K562 (cell line): Measurements from ENCODE around the gene VPREB1. TPM values are rescaled to one million over a fixed set of nuclear protein-coding genes. Genes with fewer than 3 reads are reported as not detected.
A peak's percentile ranks its signal among the peaks of the same experiment; 100 is the strongest.

Experiments used
- CBFA2T2 ChIP-seq: fragments of 450-650 bp; conservative IDR thresholded peaks from 2 replicates; pipeline ENCODE4 v1.6.1; 2017; ENCODE audit warnings: mild to moderate bottlenecking
- KDM1A ChIP-seq, 2 experiments: fragments of 450-650 bp; IDR thresholded peaks; 2 replicates each; pipeline ENCODE4 v1.6.1; 2016; ENCODE audit warnings: mild to moderate bottlenecking in 2 of 2
- MTA2 ChIP-seq: fragments of 450-650 bp; IDR thresholded peaks from 2 replicates; pipeline ENCODE4 v1.6.1; 2016; ENCODE audit warnings: low read depth
- PBX2 ChIP-seq, 2 experiments: IDR thresholded peaks in 1 of 2; conservative IDR thresholded peaks in 1 of 2; 2 replicates each; pipeline ENCODE4 v1.6.1; 2016; ENCODE audit warnings: low read depth in 2 of 2, mild to moderate bottlenecking in 1 of 2, missing compliant biosample characterization in 1 of 2, missing genetic modification characterization in 1 of 2, moderate library complexity in 1 of 2
- PTTG1 ChIP-seq: fragments of 450-650 bp; IDR thresholded peaks from 2 replicates; pipeline ENCODE4 v1.6.1; 2016; ENCODE audit warnings: low read depth, mild to moderate bottlenecking, missing genetic modification characterization, missing compliant biosample characterization
- RBM39 ChIP-seq: fragments of 200-400 bp; formaldehyde crosslinking; optimal IDR thresholded peaks from 2 replicates; pipeline ENCODE3; 2018; ENCODE audit warnings: low read depth, low read length
- STAT5A ChIP-seq: IDR thresholded peaks from 2 replicates; pipeline ENCODE4 v1.6.1; 2012; ENCODE audit warnings: low read length, inconsistent platforms, borderline replicate concordance
- XRCC5 ChIP-seq: fragments of 200-400 bp; formaldehyde crosslinking; IDR thresholded peaks from 2 replicates; pipeline ENCODE4 v1.6.1; 2017; ENCODE audit warnings: low read depth, mild to moderate bottlenecking, low read length
- polyA plus RNA-seq, 8 experiments: library from polyadenylated mRNA; depleted of rRNA in 4 of 8; stranded (reverse) in 5 of 8; unstranded in 3 of 8; fragments of >200 nt; fragmentation: Nextera tagmentation in 2 of 8; fragmentation: Illumina TruSeq in 1 of 8; extraction: Ambion mirVana in 2 of 8; extraction: Trizol in 1 of 8; gene quantifications; 2 replicates each; pipeline versions ENCODE4 v1.2.1 to v1.2.3, GENCODE V29; 2011 to 2014; ENCODE audit warnings: inconsistent platforms in 1 of 8, missing spikeins in 1 of 8
- total RNA-seq, 7 experiments: library from RNA; depleted of rRNA in 6 of 7; stranded (reverse); fragments of >200 nt in 6 of 7; fragmentation: Illumina TruSeq in 2 of 7; extraction: Trizol in 2 of 7; gene quantifications; 2 replicates each; pipeline versions ENCODE4 v1.2.1 to v1.2.3, GENCODE V29; 2011 to 2021; ENCODE audit warnings: low replicate concordance in 1 of 7
- TF ChIP-seq, protein P1 (sequence below): sonication (generic); formaldehyde crosslinking; IDR thresholded peaks from 2 replicates; pipeline ENCODE4 v1.8.1; 2022; ENCODE audit warnings: missing genetic modification reagents
- TF ChIP-seq, protein P2 (sequence below): fragments of 450-650 bp; IDR thresholded peaks from 2 replicates; pipeline ENCODE4 v1.7.1; 2018; ENCODE audit warnings: mild to moderate bottlenecking, low read depth; ENCODE audit not compliant: partially characterized antibody
- TF ChIP-seq, protein P3 (sequence below): IDR thresholded peaks from 2 replicates; pipeline ENCODE4 v1.6.1; 2011; ENCODE audit warnings: borderline replicate concordance, low read depth, mild to moderate bottlenecking, moderate library complexity, low read length; ENCODE audit not compliant: insufficient read depth, poor library complexity, severe bottlenecking

The VPREB1 gene
- total and polyA plus RNA-seq, 9 of the 15 experiments (the other 6 are each of a cell fraction or from before 2014, with no cell fraction given) = not detected

GRCh38 chr22:22195265-22196017, 49.1 kb upstream of the VPREB1 start (continued):
- TF ChIP-seq PBX2 (CRISPR knock-in tag; IDR thresholded peaks at IDR 0.05; ENCODE audit: low read depth) (no peak), PBX2 (tag; conservative IDR thresholded peaks at IDR 0.05; ENCODE audit: low read depth) (no peak), STAT5A (peak; percentile 87), RBM39 (peak; percentile 96), MTA2 (peak; percentile 76), CBFA2T2 (peak; percentile 94), PTTG1 (tag) (no peak), XRCC5 (no peak), KDM1A (IDR thresholded peaks at IDR 0.05) (peak in 1 of 2 experiments; percentile 92; a peak in 3 of 4 replicates)
- TF ChIP-seq, protein P1, sequence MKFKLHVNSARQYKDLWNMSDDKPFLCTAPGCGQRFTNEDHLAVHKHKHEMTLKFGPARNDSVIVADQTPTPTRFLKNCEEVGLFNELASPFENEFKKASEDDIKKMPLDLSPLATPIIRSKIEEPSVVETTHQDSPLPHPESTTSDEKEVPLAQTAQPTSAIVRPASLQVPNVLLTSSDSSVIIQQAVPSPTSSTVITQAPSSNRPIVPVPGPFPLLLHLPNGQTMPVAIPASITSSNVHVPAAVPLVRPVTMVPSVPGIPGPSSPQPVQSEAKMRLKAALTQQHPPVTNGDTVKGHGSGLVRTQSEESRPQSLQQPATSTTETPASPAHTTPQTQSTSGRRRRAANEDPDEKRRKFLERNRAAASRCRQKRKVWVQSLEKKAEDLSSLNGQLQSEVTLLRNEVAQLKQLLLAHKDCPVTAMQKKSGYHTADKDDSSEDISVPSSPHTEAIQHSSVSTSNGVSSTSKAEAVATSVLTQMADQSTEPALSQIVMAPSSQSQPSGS = no peak
- TF ChIP-seq, protein P2, sequence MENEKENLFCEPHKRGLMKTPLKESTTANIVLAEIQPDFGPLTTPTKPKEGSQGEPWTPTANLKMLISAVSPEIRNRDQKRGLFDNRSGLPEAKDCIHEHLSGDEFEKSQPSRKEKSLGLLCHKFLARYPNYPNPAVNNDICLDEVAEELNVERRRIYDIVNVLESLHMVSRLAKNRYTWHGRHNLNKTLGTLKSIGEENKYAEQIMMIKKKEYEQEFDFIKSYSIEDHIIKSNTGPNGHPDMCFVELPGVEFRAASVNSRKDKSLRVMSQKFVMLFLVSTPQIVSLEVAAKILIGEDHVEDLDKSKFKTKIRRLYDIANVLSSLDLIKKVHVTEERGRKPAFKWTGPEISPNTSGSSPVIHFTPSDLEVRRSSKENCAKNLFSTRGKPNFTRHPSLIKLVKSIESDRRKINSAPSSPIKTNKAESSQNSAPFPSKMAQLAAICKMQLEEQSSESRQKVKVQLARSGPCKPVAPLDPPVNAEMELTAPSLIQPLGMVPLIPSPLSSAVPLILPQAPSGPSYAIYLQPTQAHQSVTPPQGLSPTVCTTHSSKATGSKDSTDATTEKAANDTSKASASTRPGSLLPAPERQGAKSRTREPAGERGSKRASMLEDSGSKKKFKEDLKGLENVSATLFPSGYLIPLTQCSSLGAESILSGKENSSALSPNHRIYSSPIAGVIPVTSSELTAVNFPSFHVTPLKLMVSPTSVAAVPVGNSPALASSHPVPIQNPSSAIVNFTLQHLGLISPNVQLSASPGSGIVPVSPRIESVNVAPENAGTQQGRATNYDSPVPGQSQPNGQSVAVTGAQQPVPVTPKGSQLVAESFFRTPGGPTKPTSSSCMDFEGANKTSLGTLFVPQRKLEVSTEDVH = no peak
- TF ChIP-seq, protein P3, sequence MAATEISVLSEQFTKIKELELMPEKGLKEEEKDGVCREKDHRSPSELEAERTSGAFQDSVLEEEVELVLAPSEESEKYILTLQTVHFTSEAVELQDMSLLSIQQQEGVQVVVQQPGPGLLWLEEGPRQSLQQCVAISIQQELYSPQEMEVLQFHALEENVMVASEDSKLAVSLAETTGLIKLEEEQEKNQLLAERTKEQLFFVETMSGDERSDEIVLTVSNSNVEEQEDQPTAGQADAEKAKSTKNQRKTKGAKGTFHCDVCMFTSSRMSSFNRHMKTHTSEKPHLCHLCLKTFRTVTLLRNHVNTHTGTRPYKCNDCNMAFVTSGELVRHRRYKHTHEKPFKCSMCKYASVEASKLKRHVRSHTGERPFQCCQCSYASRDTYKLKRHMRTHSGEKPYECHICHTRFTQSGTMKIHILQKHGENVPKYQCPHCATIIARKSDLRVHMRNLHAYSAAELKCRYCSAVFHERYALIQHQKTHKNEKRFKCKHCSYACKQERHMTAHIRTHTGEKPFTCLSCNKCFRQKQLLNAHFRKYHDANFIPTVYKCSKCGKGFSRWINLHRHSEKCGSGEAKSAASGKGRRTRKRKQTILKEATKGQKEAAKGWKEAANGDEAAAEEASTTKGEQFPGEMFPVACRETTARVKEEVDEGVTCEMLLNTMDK = peak; percentile 91
